KMS-11 (cell line): ENCODE results near the gene PLXDC2.

Source experiments
- H2AFZ ChIP-seq: fragments of 200-600 bp; sonication (generic); 2 replicates; pipeline ENCODE4 v1.6.1; 2016; ENCODE audit warnings: antibody characterized with exemption, mixed run types, low read depth
- H3K27ac ChIP-seq: fragments of 200-600 bp; sonication (generic); 2 replicates; pipeline ENCODE4 v1.6.1; 2016; ENCODE audit warnings: mild to moderate bottlenecking, mixed run types
- H3K27me3 ChIP-seq: fragments of 200-600 bp; sonication (generic); 2 replicates; pipeline ENCODE4 v1.6.1; 2017; ENCODE audit warnings: mild to moderate bottlenecking, low read depth, mixed run types, moderate library complexity; ENCODE audit not compliant: insufficient read depth
- H3K36me3 ChIP-seq: fragments of 200-600 bp; sonication (generic); 2 replicates; pipeline ENCODE4 v1.6.1; 2017; ENCODE audit warnings: mild to moderate bottlenecking, mixed run types; ENCODE audit not compliant: insufficient read depth
- H3K4me1 ChIP-seq: fragments of 200-600 bp; sonication (generic); 2 replicates; pipeline ENCODE4 v1.6.1; 2016; ENCODE audit warnings: mild to moderate bottlenecking, low read depth, mixed run types; ENCODE audit not compliant: poor library complexity, severe bottlenecking
- H3K4me2 ChIP-seq: fragments of 200-600 bp; sonication (generic); 2 replicates; pipeline ENCODE4 v1.7.0; 2016; ENCODE audit warnings: mild to moderate bottlenecking, mixed run types
- H3K4me3 ChIP-seq: fragments of 200-600 bp; sonication (generic); IDR thresholded peaks from 2 replicates; pipeline ENCODE4 v1.6.1; 2017; ENCODE audit warnings: low read depth, low read length, mixed read lengths; ENCODE audit not compliant: insufficient read depth
- H3K79me2 ChIP-seq: fragments of 200-600 bp; sonication (generic); 2 replicates; pipeline ENCODE4 v1.6.1; 2016; ENCODE audit warnings: low read depth, mixed run types; ENCODE audit not compliant: insufficient read depth
- H3K9ac ChIP-seq: fragments of 200-600 bp; sonication (generic); 2 replicates; pipeline ENCODE4 v1.6.1; 2016; ENCODE audit warnings: mild to moderate bottlenecking, mixed run types
- H4K20me1 ChIP-seq: fragments of 200-600 bp; sonication (generic); 2 replicates; pipeline ENCODE4 v1.6.1; 2016; ENCODE audit warnings: mild to moderate bottlenecking, mixed run types; ENCODE audit not compliant: insufficient read depth
- CTCF ChIP-seq: fragments of 200-600 bp; sonication (generic); conservative IDR thresholded peaks from 2 replicates; pipeline ENCODE4 v1.6.1; 2017; ENCODE audit warnings: low read depth, mild to moderate bottlenecking, antibody characterized with exemption, low read length, moderate library complexity, mixed read lengths

Gene PLXDC2

GRCh38 chr10:19946791-19947190, 130.6 kb downstream of the PLXDC2 start:
- no peaks in the 10 kb centered on the region for H3K27me3 ChIP-seq
- H3K4me1 ChIP-seq: no peaks in the 10 kb centered on the region
- no peak for TF ChIP-seq CTCF
- no peaks in the 10 kb centered on the region for H3K79me2 ChIP-seq
- no peak overlapping the region for H3K9ac ChIP-seq
- H3K36me3 ChIP-seq: no peaks in the 10 kb centered on the region
- H3K4me2 ChIP-seq: no peak overlapping the region
- no peak overlapping the region for H3K4me3 ChIP-seq
- H2AFZ ChIP-seq: no peak overlapping the region
- no peaks in the 10 kb centered on the region for H4K20me1 ChIP-seq
- no peak overlapping the region for H3K27ac ChIP-seq

GRCh38 chr10:19947215-19947614, 131.0 kb downstream of the PLXDC2 start:
- H3K9ac ChIP-seq: no peak overlapping the region
- no peaks in the 10 kb centered on the region for H3K27me3 ChIP-seq
- H3K27ac ChIP-seq: no peak overlapping the region
- no peak overlapping the region for H3K4me3 ChIP-seq
- no peaks in the 10 kb centered on the region for H4K20me1 ChIP-seq
- H3K4me1 ChIP-seq: no peaks in the 10 kb centered on the region
- no peak for TF ChIP-seq CTCF
- no peak overlapping the region for H2AFZ ChIP-seq
- no peaks in the 10 kb centered on the region for H3K36me3 ChIP-seq
- no peak overlapping the region for H3K4me2 ChIP-seq
- no peaks in the 10 kb centered on the region for H3K79me2 ChIP-seq

- H3K4me3 ChIP-seq: no peak overlapping the region
Observed at GRCh38 chr10:19947656-19948055, 131.4 kb downstream of the PLXDC2 start.

GRCh38 chr10:19952224-19953010, 136.2 kb downstream of the PLXDC2 start:
- Histone ChIP-seq H3K79me2 (no peaks in the 10 kb centered on the region), H3K36me3 (no peaks in the 10 kb centered on the region), H3K27ac (no peak overlapping the region), H3K4me3 (no peak overlapping the region), H3K9ac (no peak overlapping the region), H4K20me1 (no peaks in the 10 kb centered on the region), H2AFZ (no peak overlapping the region), H3K4me1 (no peaks in the 10 kb centered on the region), H3K4me2 (no peak overlapping the region), H3K27me3 (no peaks in the 10 kb centered on the region)
- no peak for TF ChIP-seq CTCF

More at GRCh38 chr10:19947656-19948055, 131.4 kb downstream of the PLXDC2 start:
- no peak for TF ChIP-seq CTCF
- Histone ChIP-seq H3K4me1 (no peaks in the 10 kb centered on the region), H3K4me2 (no peak overlapping the region), H3K27me3 (no peaks in the 10 kb centered on the region), H3K9ac (no peak overlapping the region), H3K27ac (no peak overlapping the region), H4K20me1 (no peaks in the 10 kb centered on the region), H3K36me3 (no peaks in the 10 kb centered on the region), H2AFZ (no peak overlapping the region), H3K79me2 (no peaks in the 10 kb centered on the region)
